A549 (cell line): ENCODE measurements around the gene UBTD1.
"Not testable (repeated sequence)": the region's sequence is repeated elsewhere in the genome, so short reads cannot be mapped to it uniquely, and the experiment has no call there.

Experiments used
- GATA3 ChIP-seq: IDR thresholded peaks from 2 replicates; pipeline ENCODE4 v1.6.1; 2012; ENCODE audit warnings: borderline replicate concordance
- MAZ ChIP-seq: fragments of 150-350 bp; IDR thresholded peaks from 2 replicates; pipeline ENCODE4 v1.6.1; 2014; ENCODE audit warnings: antibody characterized with exemption, low read depth, low read length, borderline replicate concordance
- PHF8 ChIP-seq: fragments of 200-600 bp; sonication (generic); IDR thresholded peaks from 2 replicates; pipeline ENCODE4 v1.6.1; 2016; ENCODE audit warnings: low read depth, mild to moderate bottlenecking, antibody characterized with exemption, moderate library complexity, borderline replicate concordance
- POLR2A ChIP-seq: IDR thresholded peaks from 2 replicates; pipeline ENCODE4 v1.6.1; 2012; ENCODE audit warnings: mild to moderate bottlenecking, low read length
- TF ChIP-seq, protein P1 (sequence below): fragments of >200 bp; sonication (Bioruptor Twin); formaldehyde crosslinking; IDR thresholded peaks from 2 replicates; pipeline ENCODE4 v1.6.1; 2016
- TF ChIP-seq, protein P2 (sequence below): fragments of >200 bp; sonication (Bioruptor Twin); formaldehyde crosslinking; IDR thresholded peaks from 3 replicates; pipeline ENCODE4 v1.5.1; 2016

DNA sequence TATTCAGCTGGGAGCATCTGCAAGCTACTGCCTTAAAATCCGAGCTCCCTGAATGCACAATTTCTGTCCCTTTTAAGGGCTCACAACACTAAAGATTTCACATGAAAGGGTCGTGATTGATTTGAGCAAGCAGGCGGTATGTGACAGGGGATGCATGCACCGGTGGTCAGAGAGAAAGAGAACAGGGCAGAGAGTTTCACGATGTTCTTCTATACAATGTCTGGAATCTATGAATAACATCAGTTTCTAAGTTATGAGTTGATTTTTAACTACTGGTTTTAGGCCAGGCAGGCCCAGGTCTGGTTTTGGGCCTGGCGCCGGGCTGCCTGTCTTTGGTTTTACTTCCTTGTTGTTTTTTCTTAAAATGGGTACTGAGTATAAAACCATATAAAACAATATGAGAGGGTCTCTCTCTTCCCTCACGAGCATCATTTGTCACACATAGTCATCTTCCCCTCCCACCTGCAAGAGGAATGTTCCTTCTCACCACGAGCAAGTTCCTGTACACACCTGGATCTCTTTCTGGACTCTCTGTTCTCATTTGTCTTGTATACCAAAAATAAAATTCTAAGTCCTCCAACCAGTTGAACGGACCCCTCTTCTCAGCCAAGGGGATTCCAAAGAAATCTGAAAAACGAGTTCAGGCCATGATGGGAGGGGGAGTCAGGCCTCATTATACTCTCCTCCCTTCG lies 62.8 kb downstream of the UBTD1 start:
- TF ChIP-seq, protein P1, sequence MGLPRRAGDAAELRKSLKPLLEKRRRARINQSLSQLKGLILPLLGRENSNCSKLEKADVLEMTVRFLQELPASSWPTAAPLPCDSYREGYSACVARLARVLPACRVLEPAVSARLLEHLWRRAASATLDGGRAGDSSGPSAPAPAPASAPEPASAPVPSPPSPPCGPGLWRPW, result not testable (repeated sequence)
- TF ChIP-seq PHF8, MAZ, POLR2A, GATA3: not testable (repeated sequence)
- TF ChIP-seq, protein P2, sequence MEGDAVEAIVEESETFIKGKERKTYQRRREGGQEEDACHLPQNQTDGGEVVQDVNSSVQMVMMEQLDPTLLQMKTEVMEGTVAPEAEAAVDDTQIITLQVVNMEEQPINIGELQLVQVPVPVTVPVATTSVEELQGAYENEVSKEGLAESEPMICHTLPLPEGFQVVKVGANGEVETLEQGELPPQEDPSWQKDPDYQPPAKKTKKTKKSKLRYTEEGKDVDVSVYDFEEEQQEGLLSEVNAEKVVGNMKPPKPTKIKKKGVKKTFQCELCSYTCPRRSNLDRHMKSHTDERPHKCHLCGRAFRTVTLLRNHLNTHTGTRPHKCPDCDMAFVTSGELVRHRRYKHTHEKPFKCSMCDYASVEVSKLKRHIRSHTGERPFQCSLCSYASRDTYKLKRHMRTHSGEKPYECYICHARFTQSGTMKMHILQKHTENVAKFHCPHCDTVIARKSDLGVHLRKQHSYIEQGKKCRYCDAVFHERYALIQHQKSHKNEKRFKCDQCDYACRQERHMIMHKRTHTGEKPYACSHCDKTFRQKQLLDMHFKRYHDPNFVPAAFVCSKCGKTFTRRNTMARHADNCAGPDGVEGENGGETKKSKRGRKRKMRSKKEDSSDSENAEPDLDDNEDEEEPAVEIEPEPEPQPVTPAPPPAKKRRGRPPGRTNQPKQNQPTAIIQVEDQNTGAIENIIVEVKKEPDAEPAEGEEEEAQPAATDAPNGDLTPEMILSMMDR, result not testable (repeated sequence)
